HL-60 (cell line): ENCODE measurements around the gene UNKL.

Experiments used
- DNase-seq, 2 experiments: peaks; one replicate each; pipeline ENCODE4 v3.0.0-alpha.2; 2010 to 2020; ENCODE audit warnings: low read depth in 1 of 2, low spot score in 1 of 2
- H3K27ac ChIP-seq: fragments of 250-450 bp; sonication (Bioruptor Pico); replicated peaks from 2 replicates; pipeline ENCODE4 v1.5.1; 2020; ENCODE audit warnings: mild to moderate bottlenecking, moderate library complexity
- H3K27me3 ChIP-seq: fragments of 250-450 bp; sonication (Bioruptor Pico); 2 replicates; pipeline ENCODE4 v1.5.1; 2021; ENCODE audit warnings: mild to moderate bottlenecking, moderate library complexity; ENCODE audit not compliant: insufficient read depth, poor library complexity, severe bottlenecking
- H3K4me3 ChIP-seq: replicated peaks from 2 replicates; pipeline ENCODE4 v1.5.1; 2011; ENCODE audit warnings: mild to moderate bottlenecking, control low read depth, low read length; ENCODE audit not compliant: insufficient read depth
- CTCF ChIP-seq: IDR thresholded peaks from one replicate; pipeline ENCODE4 v1.5.1; 2011; ENCODE audit warnings: low read length, control low read depth, inconsistent platforms; ENCODE audit not compliant: insufficient read depth
- GABPA ChIP-seq: IDR thresholded peaks from 2 replicates; pipeline ENCODE4 v1.6.1; 2012; ENCODE audit warnings: low read depth
- POLR2AphosphoS5 ChIP-seq: IDR thresholded peaks from 2 replicates; pipeline ENCODE4 v1.6.1; 2012; ENCODE audit warnings: low read depth
- REST ChIP-seq: IDR thresholded peaks from 2 replicates; pipeline ENCODE4 v1.6.1; 2012; ENCODE audit warnings: low read depth; ENCODE audit not compliant: insufficient replicate concordance
- SPI1 ChIP-seq: IDR thresholded peaks from 2 replicates; pipeline ENCODE4 v1.6.1; 2012; ENCODE audit warnings: low read depth, mild to moderate bottlenecking, borderline replicate concordance

Gene UNKL

DNA sequence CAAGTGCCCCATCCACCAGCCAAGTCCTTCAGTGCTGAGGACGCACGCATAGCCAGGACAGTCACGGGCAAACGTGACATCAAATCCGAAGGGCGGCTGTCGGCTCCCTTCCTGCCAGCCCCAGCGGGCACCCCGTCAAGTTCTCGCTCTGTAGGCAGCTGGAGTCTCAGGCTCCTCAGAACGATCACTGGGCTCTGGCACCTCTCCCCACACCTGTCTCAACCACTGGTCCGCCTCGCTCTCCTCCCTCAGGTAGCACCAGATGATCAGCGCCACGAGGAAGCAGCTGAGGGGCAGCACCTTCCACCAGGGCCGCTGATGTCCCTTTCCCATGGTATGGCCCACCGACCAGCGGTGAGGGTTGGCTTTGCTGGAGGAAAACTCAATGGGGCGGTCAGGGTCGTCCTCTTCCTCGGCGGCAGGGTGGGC is 5.6 kb upstream of the UNKL start:
- DNase-seq: no peak
- Histone ChIP-seq H3K27me3 (no peaks in the 10 kb centered on the region), H3K4me3 (peak overlapping the region; percentile 71), H3K27ac (peak overlapping the region; percentile 83)
- no peak for TF ChIP-seq POLR2AphosphoS5
- TF ChIP-seq SPI1: no peak
- TF ChIP-seq GABPA: no peak
- no peak for TF ChIP-seq CTCF
- TF ChIP-seq REST: no peak

- Histone ChIP-seq H3K27ac (no peak overlapping the region), H3K27me3 (no peaks in the 10 kb centered on the region), H3K4me3 (no peak overlapping the region)
- TF ChIP-seq CTCF: no peak
- TF ChIP-seq REST: peak; percentile 30
- no peak for DNase-seq
These were observed 2.0 kb upstream of the UNKL start for GRCh38 chr16:1416521-1416941.

- Histone ChIP-seq H3K27ac (peak overlapping the region; percentile 72), H3K27me3 (no peaks in the 10 kb centered on the region), H3K4me3 (peak overlapping the region; percentile 89)
- peak; percentile 74 to 78 for DNase-seq
- TF ChIP-seq GABPA (no peak), POLR2AphosphoS5 (no peak), CTCF (no peak), REST (no peak), SPI1 (peak; percentile 69)
These were observed 596 bp downstream of the UNKL start for GRCh38 chr16:1413684-1414531.
